HepG2 (cell line): Measurements from ENCODE around the gene CALM1. TPM values are rescaled to one million over a fixed set of nuclear protein-coding genes. Genes with fewer than 3 reads are reported as not detected.

Source experiments
- ATAC-seq: fragments of 200-7000 bp; cut with Tn5 transposase; 3 replicates; pipeline ENCODE4 v1.9.1; 2020; ENCODE audit warnings: mild to moderate bottlenecking, moderate library complexity
- BruUV-seq: library from RNA; stranded (reverse); fragments of 400-500 nt; replicated peaks from 2 replicates; lab custom pipeline; 2021; lab: Mats Ljungman, UMichigan
- CTCF ChIA-PET: fragments of 300-600 bp; formaldehyde crosslinking; extraction: SDS; loops from one replicate; lab custom pipeline; 2021; ENCODE audit warnings: low total read pairs, inconsistent platforms, low intra/inter-chr PET ratio; lab: Yijun Ruan, JAX
- POLR2A ChIA-PET: fragments of 350-600 bp; sonication (Branson Sonifier 250); formaldehyde crosslinking; loops from one replicate; lab custom pipeline; 2020; ENCODE audit warnings: antibody characterized with exemption, inconsistent platforms; lab: Yijun Ruan, JAX
- DNase-seq: peaks from one replicate; pipeline ENCODE4 v3.0.0-alpha.2; 2015; ENCODE audit warnings: low spot score
- FAIRE-seq: peaks from 3 replicates; lab custom pipeline; 2011; peaks lifted over from hg19 to GRCh38; lab: Jason Lieb, UNC
- H2AFZ ChIP-seq: one replicate; pipeline ENCODE4 v1.6.1; 2011; ENCODE audit warnings: low read length, inconsistent platforms
- H3K27ac ChIP-seq: fragments of 300-600 bp; 3 replicates; pipeline ENCODE4 v1.8.0; 2011; ENCODE audit warnings: mixed run types, mild to moderate bottlenecking, mixed read lengths, low read length, inconsistent platforms; ENCODE audit not compliant: insufficient read depth; ENCODE audit errors: extremely low read length
- H3K27me3 ChIP-seq, 2 experiments: fragments of 200-600 bp in 1 of 2; 2 replicates in 1 of 2; 3 replicates in 1 of 2; pipeline versions ENCODE4 v1.6.0 to v1.8.0; 2011; ENCODE audit warnings: low read length in 2 of 2, mild to moderate bottlenecking in 2 of 2, moderate library complexity in 2 of 2, inconsistent platforms in 1 of 2; ENCODE audit not compliant: insufficient read depth in 2 of 2, control insufficient read depth in 1 of 2
- H3K36me3 ChIP-seq, 2 experiments: fragments of 200-600 bp in 1 of 2; replicated peaks in 1 of 2; 2 replicates in 1 of 2; 3 replicates in 1 of 2; pipeline versions ENCODE4 v1.5.1 to v1.8.0; 2011; ENCODE audit warnings: low read length in 2 of 2, inconsistent platforms in 1 of 2; ENCODE audit not compliant: insufficient read depth in 2 of 2, control insufficient read depth in 1 of 2
- H3K4me1 ChIP-seq: 2 replicates; pipeline ENCODE4 v1.5.1; 2012; ENCODE audit warnings: low read length, inconsistent platforms; ENCODE audit not compliant: insufficient read depth
- H3K4me2 ChIP-seq: 2 replicates; pipeline ENCODE4 v1.6.0; 2011; ENCODE audit warnings: low read depth, low read length, inconsistent platforms
- H3K4me3 ChIP-seq, 3 experiments: fragments of 200-600 bp in 1 of 3; sonication (generic), shearing (Covaris generic) in 1 of 3; replicated peaks in 1 of 3; 2 replicates each; pipeline ENCODE4 v1.5.1; 2011 to 2016; ENCODE audit warnings: low read length in 3 of 3, inconsistent platforms in 2 of 3, low read depth in 2 of 3, mild to moderate bottlenecking in 2 of 3, control low read depth in 1 of 3, mixed read lengths in 1 of 3; ENCODE audit not compliant: insufficient read depth in 1 of 3
- H3K79me2 ChIP-seq: one replicate; pipeline ENCODE4 v1.6.1; 2011; ENCODE audit warnings: low read length, inconsistent platforms; ENCODE audit not compliant: insufficient read depth
- H3K9ac ChIP-seq: 2 replicates; pipeline ENCODE4 v1.6.0; 2011; ENCODE audit warnings: mild to moderate bottlenecking, low read depth, low read length, inconsistent platforms; ENCODE audit not compliant: insufficient read depth
- H3K9me3 ChIP-seq: 2 replicates; pipeline ENCODE4 v1.5.1; 2012; ENCODE audit warnings: mild to moderate bottlenecking, low read length
- H4K20me1 ChIP-seq: 2 replicates; pipeline ENCODE4 v1.6.0; 2011; ENCODE audit warnings: inconsistent platforms, mild to moderate bottlenecking, low read length, moderate library complexity; ENCODE audit not compliant: insufficient read depth
- JDP2 ChIP-seq: sonication (generic); formaldehyde crosslinking; IDR thresholded peaks from 2 replicates; pipeline ENCODE4 v1.8.1; 2022; ENCODE audit warnings: missing genetic modification reagents, borderline replicate concordance
- RFX1 ChIP-seq: fragments of 450-650 bp; IDR thresholded peaks from 2 replicates; pipeline ENCODE4 v1.6.1; 2017
- RFX5 ChIP-seq: IDR thresholded peaks from 2 replicates; pipeline ENCODE4 v1.6.1; 2011; ENCODE audit warnings: low read depth, low read length, improper control_type of control experiment
- ZBTB25 ChIP-seq: IDR thresholded peaks from 2 replicates; pipeline ENCODE4 v1.6.1; 2018; ENCODE audit warnings: missing genetic modification reagents
- ZBTB34 ChIP-seq: sonication (generic); formaldehyde crosslinking; IDR thresholded peaks from 2 replicates; pipeline ENCODE4 v1.8.0; 2022; ENCODE audit warnings: mild to moderate bottlenecking, missing genetic modification reagents
- ZFAT ChIP-seq: sonication (generic); formaldehyde crosslinking; conservative IDR thresholded peaks from 2 replicates; pipeline ENCODE4 v1.8.1; 2023; ENCODE audit warnings: missing genetic modification reagents, inconsistent platforms
- ZFX ChIP-seq: sonication (generic); formaldehyde crosslinking; IDR thresholded peaks from 2 replicates; pipeline ENCODE4 v1.4.0; 2020; ENCODE audit warnings: mild to moderate bottlenecking, low read depth, missing genetic modification reagents, moderate library complexity
- WGBS: methylation state at CpG from one replicate; pipeline ENCODE4 v1.1.6; 2017; ENCODE audit warnings: low lambda C conversion rate; 5-methylcytosine and 5-hydroxymethylcytosine counted together
- in situ Hi-C: cut with HindIII; loops from 2 replicates; pipeline ENCODE4 v1.10.0; 2017; ENCODE audit warnings: low pct_unique_long_range_greater_than_20kb; ENCODE audit not compliant: extremely low pct_ligation_motif_present
- intact Hi-C: fragments of 100-400 bp; cut with micrococcal nuclease; formaldehyde crosslinking; loops from one replicate; pipeline ENCODE4 v1.10.0; 2022; ENCODE audit not compliant: unreplicated experiment
- polyA plus RNA-seq, 8 experiments: library from polyadenylated mRNA; depleted of rRNA in 3 of 8; stranded (reverse) in 7 of 8; unstranded in 1 of 8; fragments of >200 nt; fragmentation: Illumina TruSeq in 4 of 8; extraction: Trizol in 4 of 8; gene quantifications; 2 replicates each; pipeline versions ENCODE4 v1.2.1 to v1.2.3, GENCODE V29; 2011 to 2016; ENCODE audit warnings: low read depth in 4 of 8, missing spikeins in 1 of 8, mixed read lengths in 1 of 8; ENCODE audit not compliant: insufficient read depth in 1 of 8
- total RNA-seq, 5 experiments: library from RNA; depleted of rRNA; stranded (reverse); fragments of >200 nt; fragmentation: Illumina TruSeq; extraction: Trizol; gene quantifications; 2 replicates each; pipeline ENCODE4 v1.2.3, GENCODE V29; 2016; ENCODE audit warnings: low read depth in 1 of 5

CALM1 gene
- total and polyA plus RNA-seq, 2 of the 13 experiments (the other 11 are each of a cell fraction or from before 2014, with no cell fraction given), result 110 to 238 TPM

- POLR2A ChIA-PET, result no interaction called here
- H3K27me3 ChIP-seq, result peaks cover 4 to 20% of the 10 kb centered on the region in 2 experiments; a peak in 2 of 5 replicates
- H3K36me3 ChIP-seq, result no peaks in the 10 kb centered on the region
- no peaks in the 10 kb centered on the region for H4K20me1 ChIP-seq
- H3K4me2 ChIP-seq, result no peak overlapping the region
- H3K79me2 ChIP-seq, result no peaks in the 10 kb centered on the region
- H3K27ac ChIP-seq, result no peak overlapping the region
- intact Hi-C loops, result no loop called here
- ATAC-seq (no peak), FAIRE-seq (no peak), DNase-seq (no peak)
- no peak overlapping the region for H2AFZ ChIP-seq
- in situ Hi-C loops, result no loop called here
- no TSS peak for BruUV-seq
- H3K4me3 ChIP-seq, result no peak overlapping the region
- H3K9ac ChIP-seq, result no peak overlapping the region
- H3K4me1 ChIP-seq, result peaks cover 12% of the 10 kb centered on the region
- TF ChIP-seq JDP2 (CRISPR knock-in tag), result no peak
- no peak for TF ChIP-seq ZBTB25
- peak; percentile 31; the same call in 1 of the 2 replicates for TF ChIP-seq RFX1
- no peak for TF ChIP-seq ZFAT
- TF ChIP-seq RFX5, result no peak
- no peak for TF ChIP-seq ZFX (CRISPR knock-in tag)
- TF ChIP-seq ZBTB34 (CRISPR knock-in tag), result no peak
- TF ChIP-seq, all 625 proteins: peak for 1
- H3K9me3 ChIP-seq, result no peaks in the 10 kb centered on the region
- WGBS, result 30% methylated on average over 15 of the region's 17 CpGs
- CTCF ChIA-PET, result no interaction called here
Observed at GRCh38 chr14:90424686-90425372, 28.0 kb downstream of the CALM1 start.
